Activated CD4-positive, alpha-beta T cell treated with anti-CD3 and anti-CD28 coated beads for 36 hours (primary cell): Measurements from ENCODE around the gene KCNA5. TPM values are rescaled to one million over a fixed set of nuclear protein-coding genes. Genes with fewer than 3 reads are reported as not detected.

ENCODE experiments used
- ATAC-seq: fragments of 200-7000 bp; cut with Tn5 transposase; one replicate; pipeline ENCODE4 v1.10.0; 2021; ENCODE audit warnings: mild to moderate bottlenecking, moderate library complexity
- CTCF ChIA-PET: fragments of 350-600 bp; sonication (Branson Sonifier 250); formaldehyde crosslinking; loops from one replicate; lab custom pipeline; 2021; ENCODE audit warnings: antibody characterized with exemption; lab: Charles Lee
- POLR2A ChIA-PET: fragments of 350-600 bp; sonication (Branson Sonifier 250); formaldehyde crosslinking; loops from one replicate; lab custom pipeline; 2021; ENCODE audit warnings: antibody characterized with exemption, inconsistent platforms; lab: Charles Lee
- DNase-seq: peaks from one replicate; pipeline ENCODE4 v3.0.0-alpha.2; 2020
- H3K27ac Mint-ChIP-seq: one replicate; pipeline ENCODE4 v1.8.0; 2021; ENCODE audit warnings: mixed read lengths
- H3K27me3 Mint-ChIP-seq: one replicate; pipeline ENCODE4 v1.8.0; 2021; ENCODE audit warnings: mixed read lengths
- H3K36me3 Mint-ChIP-seq: one replicate; pipeline ENCODE4 v1.8.0; 2021; ENCODE audit warnings: low read depth, mixed read lengths
- H3K4me1 Mint-ChIP-seq: one replicate; pipeline ENCODE4 v1.8.0; 2021; ENCODE audit warnings: mixed read lengths
- H3K4me3 Mint-ChIP-seq: one replicate; pipeline ENCODE4 v1.8.0; 2021; ENCODE audit warnings: mild to moderate bottlenecking, moderate library complexity, mixed read lengths
- H3K9me3 Mint-ChIP-seq: one replicate; pipeline ENCODE4 v1.8.0; 2021; ENCODE audit warnings: low read depth, mixed read lengths
- intact Hi-C, 2 experiments: fragments of 100-400 bp; cut with DNase I in 1 of 2; cut with micrococcal nuclease in 1 of 2; formaldehyde crosslinking; loops; one replicate each; pipeline versions ENCODE4 v1.14.2 to v1.15.1; 2022 to 2024; cut with DNase I, micrococcal nuclease
- total RNA-seq, 2 experiments: library from RNA; stranded (reverse); gene quantifications; one replicate each; pipeline ENCODE4 v1.2.3, GENCODE V29; 2021

Gene KCNA5
- total RNA-seq, 2 experiments from 2014 or later, result not detected

DNA sequence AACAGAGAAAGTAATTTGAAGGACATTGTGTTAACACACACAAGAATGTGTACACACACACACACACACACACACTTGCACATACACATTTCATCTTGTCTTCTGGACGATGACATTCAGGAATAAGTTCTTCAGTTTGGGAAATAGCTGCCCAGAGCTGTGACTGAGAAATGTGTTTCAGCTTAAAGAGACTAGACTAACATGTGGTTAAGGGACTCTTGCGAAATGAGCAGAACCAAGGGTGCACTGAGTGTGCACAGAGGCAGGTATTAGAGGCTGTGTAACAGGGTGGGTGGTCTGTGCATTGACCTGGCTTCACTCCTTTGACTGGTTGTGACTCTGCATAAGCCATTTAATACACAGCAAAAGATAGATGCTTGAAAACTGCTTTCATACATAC lies 29.4 kb upstream of the KCNA5 start:
- Mint-ChIP-seq H3K4me3 (no peak overlapping the region), H3K36me3 (no peaks in the 10 kb centered on the region), H3K4me1 (no peaks in the 10 kb centered on the region), H3K9me3 (no peaks in the 10 kb centered on the region), H3K27ac (no peak overlapping the region), H3K27me3 (peaks cover 7% of the 10 kb centered on the region)
- CTCF ChIA-PET, result no interaction called here
- POLR2A ChIA-PET, result no interaction called here
- ATAC-seq (no peak), DNase-seq (no peak)
- intact Hi-C loops, result no loop called here

DNA sequence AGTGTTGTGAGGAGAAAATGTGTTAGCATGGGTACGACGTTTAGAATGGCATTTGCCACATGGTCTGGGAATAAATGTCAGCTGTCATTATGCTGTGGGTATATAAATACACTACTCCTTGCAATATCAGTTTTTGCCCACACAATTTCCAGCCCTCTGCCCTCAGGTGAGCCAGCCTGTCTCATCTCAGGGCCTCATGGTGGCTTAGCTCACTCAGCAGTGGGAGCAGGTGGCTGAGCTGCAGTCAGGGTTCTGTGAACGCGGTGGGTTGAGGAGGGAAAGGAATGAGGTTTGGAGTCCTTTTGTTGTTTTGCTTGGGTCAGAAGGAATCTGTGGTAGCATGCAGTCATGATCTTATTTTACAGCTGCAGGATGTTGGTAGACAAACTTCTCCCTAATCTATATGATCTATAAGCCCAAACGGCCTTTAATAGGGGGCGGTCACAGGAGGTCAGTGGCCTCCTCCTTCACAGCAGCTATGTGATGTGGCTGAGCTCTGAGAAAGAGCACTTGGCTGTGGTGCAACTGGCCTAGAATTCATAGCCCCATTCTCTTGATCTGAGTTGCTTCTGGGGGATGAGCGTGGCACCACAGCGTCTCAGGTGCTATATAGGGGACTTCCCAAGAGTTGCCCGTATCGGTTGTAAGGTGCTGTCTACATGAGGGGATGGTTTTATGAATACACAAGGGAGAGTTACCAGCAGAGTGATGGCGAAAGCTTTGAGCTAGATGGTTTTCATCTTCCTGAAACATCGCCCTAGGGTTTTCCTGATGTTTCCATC lies 27.8 kb upstream of the KCNA5 start:
- H3K27me3 Mint-ChIP-seq, result peaks cover 7% of the 10 kb centered on the region
- ATAC-seq, result peak; percentile 44

DNA sequence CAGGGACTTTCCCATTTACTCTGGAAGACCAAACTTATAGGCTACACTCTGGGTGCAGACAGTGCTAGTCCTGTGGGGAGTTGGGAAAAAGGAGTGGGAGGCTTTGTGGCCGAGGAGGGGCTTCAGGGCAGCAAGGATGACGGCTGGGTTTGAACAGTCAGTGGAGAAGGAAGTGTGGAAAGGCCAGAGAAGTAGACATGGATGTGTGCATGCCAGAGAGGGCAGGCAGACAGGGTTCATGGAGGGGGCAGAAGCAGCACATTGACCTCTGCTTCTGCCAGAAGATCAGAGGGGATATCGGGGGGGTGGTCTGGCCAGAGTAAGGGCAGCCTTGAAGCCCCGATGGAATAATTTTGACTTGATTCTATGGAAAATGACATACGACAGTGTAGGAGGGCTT lies 27.2 kb upstream of the KCNA5 start:
- ATAC-seq (no peak), DNase-seq (no peak)
- ChIA-PET CTCF (no interaction called here), POLR2A (no interaction called here)
- Mint-ChIP-seq H3K9me3 (no peaks in the 10 kb centered on the region), H3K36me3 (no peaks in the 10 kb centered on the region), H3K27ac (no peak overlapping the region), H3K4me1 (no peaks in the 10 kb centered on the region), H3K27me3 (peaks cover 5% of the 10 kb centered on the region), H3K4me3 (no peak overlapping the region)
- intact Hi-C loops, result no loop called here

More for the DNA sequence above, 27.8 kb upstream of the KCNA5 start:
- no peaks in the 10 kb centered on the region for H3K4me1 Mint-ChIP-seq
- H3K4me3 Mint-ChIP-seq, result no peak overlapping the region
- no peaks in the 10 kb centered on the region for H3K36me3 Mint-ChIP-seq
- intact Hi-C loops, result no loop called here
- peak; percentile 18 for DNase-seq
- H3K9me3 Mint-ChIP-seq, result no peaks in the 10 kb centered on the region
- CTCF ChIA-PET, result no interaction called here
- POLR2A ChIA-PET, result no interaction called here
- H3K27ac Mint-ChIP-seq, result no peak overlapping the region

DNA sequence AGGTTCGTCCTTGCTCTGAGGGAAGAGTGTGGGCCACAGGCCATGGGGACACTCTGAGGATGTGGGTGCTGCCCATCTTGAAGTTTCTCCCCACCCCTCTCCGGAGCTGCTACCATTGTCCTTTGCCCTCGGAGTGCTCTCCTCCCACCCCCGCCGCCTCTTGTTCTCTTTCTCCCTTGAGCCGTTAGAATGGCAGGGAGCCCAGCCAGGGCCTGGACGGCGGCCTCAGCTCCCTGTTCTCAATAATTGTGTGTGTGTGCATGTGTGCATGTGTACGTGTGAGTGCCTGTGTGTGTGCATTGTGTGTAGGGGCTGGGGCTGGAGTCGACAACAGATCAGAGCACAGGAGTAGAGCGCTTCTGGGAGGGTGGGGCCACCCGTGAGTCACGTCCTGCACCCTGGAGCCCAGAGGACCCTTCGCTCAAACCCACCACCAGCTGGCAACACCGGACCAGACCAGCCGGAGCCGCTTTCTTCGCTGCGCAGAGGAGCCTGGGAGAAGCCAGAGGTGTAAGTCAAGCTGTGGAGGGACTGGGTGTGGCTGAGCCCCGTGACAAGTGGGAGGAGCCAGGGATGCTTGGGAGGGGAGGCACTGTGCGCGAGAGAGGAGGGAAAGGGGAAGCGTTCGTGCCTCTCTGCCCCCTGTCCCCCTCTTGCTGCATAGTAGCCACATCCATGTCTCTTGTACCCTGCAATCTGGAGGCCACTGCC lies 25.9 kb upstream of the KCNA5 start:
- CTCF ChIA-PET, result no interaction called here
- no peak overlapping the region for H3K27ac Mint-ChIP-seq
- intact Hi-C loops, result no loop called here
- no peak for ATAC-seq
- POLR2A ChIA-PET, result no interaction called here
- no peak overlapping the region for H3K4me3 Mint-ChIP-seq
- no peaks in the 10 kb centered on the region for H3K36me3 Mint-ChIP-seq
- no peaks in the 10 kb centered on the region for H3K4me1 Mint-ChIP-seq
- peaks cover 5% of the 10 kb centered on the region for H3K27me3 Mint-ChIP-seq
- H3K9me3 Mint-ChIP-seq, result no peaks in the 10 kb centered on the region
- no peak for DNase-seq

DNA sequence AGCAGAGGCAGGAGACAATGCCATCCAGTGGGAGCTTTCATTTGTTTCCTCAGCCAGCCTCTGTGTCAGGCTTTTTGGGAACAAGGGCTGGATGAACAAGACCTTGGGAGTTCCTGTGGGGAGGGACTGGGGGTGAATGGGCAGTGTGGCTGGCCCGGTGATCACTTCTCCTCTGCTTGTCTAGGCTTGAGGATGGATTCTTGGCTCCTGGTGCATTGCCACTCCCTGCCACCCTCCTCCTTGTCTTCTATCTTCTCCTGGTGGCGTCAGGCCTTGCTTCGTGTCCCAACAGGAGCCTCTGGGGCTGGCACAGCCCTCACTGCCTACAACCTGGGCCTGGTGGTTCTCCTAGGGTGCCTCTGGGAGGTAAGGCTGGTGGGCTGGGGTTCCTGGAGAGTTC lies 25.0 kb upstream of the KCNA5 start:
- Mint-ChIP-seq H3K27ac (no peak overlapping the region), H3K36me3 (no peaks in the 10 kb centered on the region), H3K9me3 (no peaks in the 10 kb centered on the region), H3K4me3 (no peak overlapping the region), H3K27me3 (peaks cover 2% of the 10 kb centered on the region), H3K4me1 (no peaks in the 10 kb centered on the region)
- ChIA-PET CTCF (no interaction called here), POLR2A (no interaction called here)
- ATAC-seq, result no peak
- DNase-seq, result no peak
- intact Hi-C loops, result no loop called here

DNA sequence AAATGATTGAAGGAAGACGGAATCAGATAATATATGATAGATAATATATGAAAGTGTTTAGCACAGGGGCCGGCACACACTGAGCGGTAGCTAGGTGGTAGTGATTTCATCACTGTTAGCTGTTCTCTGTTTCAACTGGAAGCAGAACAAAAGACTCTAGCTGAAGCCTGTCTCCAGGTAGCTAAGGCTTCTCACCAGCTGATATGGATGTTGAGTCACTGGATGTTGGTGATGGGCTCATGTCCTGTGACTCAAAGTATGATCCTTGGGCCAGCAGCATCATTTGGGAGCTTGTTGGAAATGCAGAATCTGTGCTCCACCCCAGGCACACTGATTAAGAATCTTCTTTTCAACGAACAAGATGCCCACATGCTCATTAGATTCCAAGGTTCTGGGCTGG lies 21.7 kb upstream of the KCNA5 start:
- ChIA-PET CTCF (interaction anchor here (0.6 to 1.5 kb wide), 16 partner anchors 9 to 1776 kb away, joined by 3 to 14 read pairs (median 3); no protein-coding TSS in a partner anchor), POLR2A (no interaction called here)
- intact Hi-C loops, result loop anchor here (1.0 to 2.0 kb wide), 3 partner anchors 62 to 1017 kb away; no protein-coding TSS in a partner anchor
- Mint-ChIP-seq H3K9me3 (no peaks in the 10 kb centered on the region), H3K36me3 (no peaks in the 10 kb centered on the region), H3K27ac (no peak overlapping the region), H3K4me1 (no peaks in the 10 kb centered on the region), H3K4me3 (no peak overlapping the region), H3K27me3 (peaks cover 12% of the 10 kb centered on the region)
- no peak for ATAC-seq
- no peak for DNase-seq

DNA sequence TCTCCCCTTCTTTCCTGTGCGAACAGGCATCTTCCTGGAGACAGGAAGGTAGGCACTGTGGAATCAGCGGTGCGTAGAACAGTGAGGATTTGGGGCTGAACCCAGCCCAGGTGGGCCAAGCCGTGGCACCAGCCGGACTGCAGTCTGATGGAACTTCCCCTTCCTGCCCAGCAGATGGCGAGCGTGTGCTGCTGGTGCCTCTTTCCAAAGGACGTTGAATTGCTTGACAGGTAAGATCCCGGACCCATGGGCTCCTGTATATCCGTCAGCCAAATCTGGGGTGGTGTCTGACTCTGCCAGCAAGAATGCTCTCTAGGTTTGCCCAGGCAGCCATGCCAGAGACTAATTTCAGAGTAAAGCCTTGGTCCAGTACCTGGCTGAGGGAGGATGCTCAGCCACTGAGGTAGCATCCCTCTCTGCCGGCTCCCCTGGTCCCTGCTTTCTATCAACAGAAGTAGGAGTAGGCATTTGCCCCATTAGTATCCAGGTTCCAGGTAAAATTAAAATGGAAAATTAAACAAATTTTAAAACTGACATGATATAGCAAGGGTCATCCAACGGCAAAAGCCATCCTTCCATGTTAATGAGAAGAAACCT lies 21.1 kb upstream of the KCNA5 start:
- ATAC-seq (peak; percentile 63), DNase-seq (peak; percentile 67)
- H3K36me3 Mint-ChIP-seq, result no peaks in the 10 kb centered on the region
- no peaks in the 10 kb centered on the region for H3K4me1 Mint-ChIP-seq
- H3K27ac Mint-ChIP-seq, result no peak overlapping the region
- ChIA-PET CTCF (interaction anchor here (0.6 to 1.5 kb wide), 14 partner anchors 10 to 1776 kb away, joined by 3 to 14 read pairs (median 3); no protein-coding TSS in a partner anchor), POLR2A (no interaction called here)
- peaks cover 16% of the 10 kb centered on the region for H3K27me3 Mint-ChIP-seq
- no peaks in the 10 kb centered on the region for H3K9me3 Mint-ChIP-seq
- no peak overlapping the region for H3K4me3 Mint-ChIP-seq
- intact Hi-C loops, result loop anchor here (1.0 to 2.0 kb wide), 3 partner anchors 62 to 1016 kb away; no protein-coding TSS in a partner anchor

DNA sequence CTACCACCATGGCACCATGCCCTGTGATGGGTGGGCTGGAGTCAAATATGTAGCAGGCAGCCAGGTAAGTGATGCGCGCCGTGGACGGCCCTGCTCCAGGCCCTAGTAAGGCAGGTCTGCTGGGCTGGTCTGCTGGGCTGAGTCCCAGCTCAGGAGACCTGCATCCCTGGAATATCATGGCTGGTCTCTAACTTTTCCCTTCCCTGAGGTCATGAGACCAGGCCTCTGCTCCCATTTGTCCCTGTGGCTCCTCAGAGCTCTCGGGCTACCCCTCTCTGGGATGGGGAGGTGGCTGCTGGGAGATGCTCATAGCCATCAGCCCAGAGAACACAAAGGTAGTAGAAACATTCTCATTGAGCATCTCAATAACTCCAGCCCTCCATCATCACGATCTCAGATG lies 19.8 kb upstream of the KCNA5 start:
- no peak for ATAC-seq
- DNase-seq, result no peak
- H3K4me3 Mint-ChIP-seq, result no peak overlapping the region
- CTCF ChIA-PET, result interaction anchor here (0.9 to 1.6 kb wide), 3 partner anchors 11 to 744 kb away, joined by 3 to 5 read pairs (median 3); no protein-coding TSS in a partner anchor
- no peaks in the 10 kb centered on the region for H3K9me3 Mint-ChIP-seq
- H3K27me3 Mint-ChIP-seq, result peaks cover 20% of the 10 kb centered on the region
- intact Hi-C loops, result loop anchor here in 1 of 2 experiments (2.0 kb wide), 1 partner anchor 1015 kb away; no protein-coding TSS in a partner anchor
- H3K36me3 Mint-ChIP-seq, result no peaks in the 10 kb centered on the region
- H3K4me1 Mint-ChIP-seq, result no peaks in the 10 kb centered on the region
- H3K27ac Mint-ChIP-seq, result no peak overlapping the region
- POLR2A ChIA-PET, result no interaction called here

DNA sequence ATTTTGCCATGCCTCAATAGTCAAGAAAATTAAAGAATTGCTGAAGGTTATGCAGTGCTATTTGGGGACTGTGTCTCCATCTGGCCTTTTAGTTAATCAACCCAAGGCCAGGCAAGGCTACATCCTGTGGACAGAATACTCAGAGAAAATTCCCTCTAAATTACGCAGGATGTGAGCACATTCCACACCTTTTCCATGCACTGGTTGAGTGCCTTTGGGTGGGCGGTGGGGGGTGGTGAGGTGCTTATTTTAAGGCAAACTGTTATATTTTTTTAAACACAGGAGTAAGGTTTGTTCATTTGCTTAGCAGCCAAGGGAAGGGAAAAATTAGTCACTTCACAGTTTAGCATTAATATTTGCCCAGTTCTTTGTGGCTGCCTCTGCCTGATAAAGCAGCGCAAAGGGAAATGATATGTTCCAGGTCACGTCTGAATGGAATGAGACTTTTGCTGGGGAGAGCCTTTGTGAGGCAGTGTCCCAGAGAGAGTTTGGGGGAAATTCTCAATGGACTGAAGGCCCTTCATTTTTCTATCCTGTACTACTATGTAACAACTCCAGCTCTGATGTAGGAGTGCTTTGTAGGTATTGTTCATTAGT lies 17.2 kb upstream of the KCNA5 start:
- no peak for ATAC-seq
- Mint-ChIP-seq H3K4me3 (no peak overlapping the region), H3K4me1 (no peaks in the 10 kb centered on the region), H3K36me3 (no peaks in the 10 kb centered on the region), H3K9me3 (no peaks in the 10 kb centered on the region), H3K27ac (no peak overlapping the region), H3K27me3 (peaks cover 20% of the 10 kb centered on the region)
- intact Hi-C loops, result no loop called here
- DNase-seq, result no peak
- POLR2A ChIA-PET, result no interaction called here
- CTCF ChIA-PET, result interaction anchor here (1.2 kb wide), 1 partner anchor 169 kb away, joined by 3 read pairs; no protein-coding TSS in a partner anchor

DNA sequence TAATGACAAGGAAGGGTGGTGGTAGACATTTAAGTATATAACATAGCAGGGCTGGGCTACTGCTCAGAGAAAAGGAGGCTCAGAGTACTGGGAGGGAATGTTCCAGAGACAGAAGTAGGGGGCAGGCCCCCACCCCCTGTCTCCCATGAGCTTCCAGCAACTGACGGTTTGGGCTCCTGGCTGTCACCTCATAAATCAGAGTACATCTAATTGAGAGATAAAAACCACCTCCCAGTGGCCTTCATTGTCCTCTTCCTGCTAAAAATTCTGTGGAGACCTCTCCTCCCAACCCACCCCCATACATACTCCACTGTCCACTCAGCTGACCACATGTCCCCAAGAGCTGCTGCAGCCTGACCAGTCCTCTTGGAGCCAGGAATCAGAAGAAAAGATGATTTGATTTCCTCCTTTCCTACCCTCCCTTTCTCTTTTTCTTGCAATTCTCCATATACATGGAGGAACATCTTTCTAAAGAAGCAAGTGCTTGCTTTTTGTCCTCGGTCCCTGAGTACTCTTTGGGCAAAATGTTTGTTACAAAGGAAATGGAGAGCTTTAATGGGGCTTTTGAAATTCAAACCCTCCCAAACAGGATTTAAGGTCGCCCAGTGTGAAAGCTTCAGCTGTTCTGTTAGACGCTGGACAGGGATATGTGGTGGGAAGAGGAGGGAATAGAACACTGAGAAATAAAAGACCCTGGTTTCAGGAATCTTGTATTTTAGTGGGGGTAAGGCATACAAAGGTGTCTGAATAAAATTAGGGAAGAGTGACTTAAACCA lies 16.4 kb upstream of the KCNA5 start:
- no peak overlapping the region for H3K4me3 Mint-ChIP-seq
- no peaks in the 10 kb centered on the region for H3K36me3 Mint-ChIP-seq
- no peak overlapping the region for H3K27ac Mint-ChIP-seq
- CTCF ChIA-PET, result interaction anchor here (0.7 to 1.2 kb wide), 3 partner anchors 108 to 769 kb away, joined by 3 to 5 read pairs (median 3); no protein-coding TSS in a partner anchor
- peaks cover 20% of the 10 kb centered on the region for H3K27me3 Mint-ChIP-seq
- ATAC-seq (no peak), DNase-seq (no peak)
- no peaks in the 10 kb centered on the region for H3K4me1 Mint-ChIP-seq
- POLR2A ChIA-PET, result no interaction called here
- no peaks in the 10 kb centered on the region for H3K9me3 Mint-ChIP-seq
- intact Hi-C loops, result no loop called here
